HFFc6 (cell line): ENCODE results near the gene CKB. TPM values are rescaled to one million over a fixed set of nuclear protein-coding genes. Genes with fewer than 3 reads are reported as not detected.

Experiments used
- DNase-seq: peaks from one replicate; pipeline ENCODE4 v3.0.0-alpha.2; 2018
- H3K27ac Mint-ChIP-seq: 2 replicates; pipeline ENCODE4 v1.8.0; 2020; ENCODE audit warnings: mild to moderate bottlenecking, mixed read lengths
- H3K27me3 Mint-ChIP-seq: 2 replicates; pipeline ENCODE4 v1.8.0; 2021; ENCODE audit warnings: mild to moderate bottlenecking, moderate library complexity, mixed read lengths; ENCODE audit not compliant: insufficient read depth
- H3K36me3 Mint-ChIP-seq: 2 replicates; pipeline ENCODE4 v1.8.0; 2021; ENCODE audit warnings: low read depth, mixed read lengths
- H3K4me1 Mint-ChIP-seq: 2 replicates; pipeline ENCODE4 v1.8.0; 2020; ENCODE audit warnings: low read depth, mixed read lengths
- H3K4me3 Mint-ChIP-seq: 2 replicates; pipeline ENCODE4 v1.8.0; 2020; ENCODE audit warnings: mild to moderate bottlenecking, moderate library complexity, mixed read lengths
- H3K9me3 Mint-ChIP-seq: 2 replicates; pipeline ENCODE4 v1.8.0; 2020; ENCODE audit warnings: mild to moderate bottlenecking, mixed read lengths
- CTCF ChIP-seq: fragments of 200-600 bp; sonication (generic); IDR thresholded peaks from 2 replicates; pipeline ENCODE4 v1.5.0; 2021; ENCODE audit warnings: antibody characterized with exemption, mild to moderate bottlenecking
- total RNA-seq, 6 experiments: library from RNA; stranded (reverse); fragmentation: NEBNext Ultra II Directional; extraction: Animal tissue kit (Norgen Biotek cat#: 25700); gene quantifications; 2 replicates in 1 of 6; 3 replicates in 5 of 6; pipeline ENCODE4 v1.2.3, GENCODE V29; 2021

CKB gene
- total RNA-seq, 6 experiments from 2014 or later: 16.6 to 31.3 (median 19.4) TPM

GRCh38 chr14:103530390-103530789 lies 7.8 kb upstream of the CKB start:
- DNase-seq: no peak
- no peak for TF ChIP-seq CTCF
- H3K4me3 Mint-ChIP-seq: peak overlapping the region; percentile 96
- peaks cover 32% of the 10 kb centered on the region for H3K4me1 Mint-ChIP-seq
- no peak overlapping the region for H3K27ac Mint-ChIP-seq
- no peaks in the 10 kb centered on the region for H3K9me3 Mint-ChIP-seq
- peaks cover 5% of the 10 kb centered on the region for H3K27me3 Mint-ChIP-seq
- peaks cover 4% of the 10 kb centered on the region; the same call in 1 of the 2 replicates for H3K36me3 Mint-ChIP-seq

GRCh38 chr14:103529383-103530365 lies 7.0 kb upstream of the CKB start:
- H3K4me3 Mint-ChIP-seq: peak overlapping the region; percentile 96
- no peaks in the 10 kb centered on the region for H3K9me3 Mint-ChIP-seq
- peaks cover 7% of the 10 kb centered on the region for H3K27me3 Mint-ChIP-seq
- peaks cover 4% of the 10 kb centered on the region; the same call in 1 of the 2 replicates for H3K36me3 Mint-ChIP-seq
- DNase-seq: no peak
- no peak for TF ChIP-seq CTCF
- peaks cover 32% of the 10 kb centered on the region for H3K4me1 Mint-ChIP-seq
- peak overlapping the region; percentile 89 for H3K27ac Mint-ChIP-seq

- Mint-ChIP-seq H3K4me1 (peaks cover 32% of the 10 kb centered on the region), H3K27ac (peak within 1 kb of the TSS; percentile 97), H3K36me3 (peaks cover 4% of the 10 kb centered on the region; the same call in 1 of the 2 replicates), H3K9me3 (no peaks in the 10 kb centered on the region), H3K4me3 (peak within 1 kb of the TSS; percentile 96), H3K27me3 (peaks cover 7% of the 10 kb centered on the region)
- no peak for TF ChIP-seq CTCF
- peak; percentile 86 for DNase-seq
Measured at GRCh38 chr14:103528587-103529382, 6.2 kb upstream of the CKB start, which contains the start of gene TRMT61A. Gene TRMT61A (plus strand): TSS chr14:103529196. CDS start chr14:103529979, 783 bp downstream.

- Mint-ChIP-seq H3K27ac (peak overlapping the region; percentile 97), H3K36me3 (peaks cover 4% of the 10 kb centered on the region; the same call in 1 of the 2 replicates), H3K27me3 (peaks cover 7% of the 10 kb centered on the region), H3K4me3 (peak overlapping the region; percentile 96), H3K9me3 (no peaks in the 10 kb centered on the region), H3K4me1 (peaks cover 32% of the 10 kb centered on the region)
- no peak for DNase-seq
- no peak for TF ChIP-seq CTCF
Measured at GRCh38 chr14:103528146-103528586, 5.5 kb upstream of the CKB start.

- DNase-seq: peak; percentile 57
- TF ChIP-seq CTCF: no peak
- Mint-ChIP-seq H3K4me3 (peak overlapping the region; percentile 96), H3K27me3 (peaks cover 7% of the 10 kb centered on the region), H3K4me1 (peaks cover 32% of the 10 kb centered on the region), H3K36me3 (peaks cover 4% of the 10 kb centered on the region; the same call in 1 of the 2 replicates), H3K27ac (peak overlapping the region; percentile 97), H3K9me3 (no peaks in the 10 kb centered on the region)
Measured at GRCh38 chr14:103527408-103528145, 4.9 kb upstream of the CKB start.
